HG02943 (cell line): Measurements from ENCODE around the gene GALNT3.

Experiments used
- ATAC-seq: cut with Tn5 transposase; IDR thresholded peaks from one replicate; pipeline ENCODE4 v1.9.1; 2021; ENCODE audit warnings: mild to moderate bottlenecking, low read depth, moderate library complexity; ENCODE audit not compliant: unreplicated experiment

Gene GALNT3

DNA sequence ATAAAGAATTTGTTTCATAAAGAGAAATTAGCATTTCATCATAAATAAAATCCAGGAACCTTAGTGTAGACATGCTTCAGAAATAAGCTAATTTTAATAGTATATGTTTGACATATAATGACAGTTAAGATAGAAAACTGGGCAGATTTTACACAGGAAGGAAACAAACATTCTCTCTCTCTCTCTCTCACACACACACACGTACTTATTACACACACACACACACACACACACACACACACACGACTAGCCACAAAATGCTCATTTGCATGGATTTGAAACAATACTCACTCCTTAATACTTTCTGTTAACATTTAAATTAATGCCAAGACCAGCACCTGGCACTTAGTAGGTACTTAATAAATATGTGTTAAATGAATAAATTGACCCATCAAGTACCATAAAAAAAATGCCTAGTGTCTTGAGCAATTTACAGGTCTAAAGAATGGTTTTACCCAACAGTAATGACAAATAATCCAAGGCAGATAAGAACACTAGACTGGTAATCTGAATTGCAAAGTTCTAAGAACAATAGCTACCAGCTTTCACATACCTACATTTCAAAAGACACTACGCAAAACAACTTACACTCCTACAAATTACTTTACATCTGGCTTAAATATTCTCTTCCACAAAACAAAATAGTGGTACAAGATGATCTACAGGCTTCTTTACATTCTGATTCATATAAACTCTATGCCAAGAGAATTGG, 2.9 kb upstream of the GALNT3 start:
- no peak for ATAC-seq

DNA sequence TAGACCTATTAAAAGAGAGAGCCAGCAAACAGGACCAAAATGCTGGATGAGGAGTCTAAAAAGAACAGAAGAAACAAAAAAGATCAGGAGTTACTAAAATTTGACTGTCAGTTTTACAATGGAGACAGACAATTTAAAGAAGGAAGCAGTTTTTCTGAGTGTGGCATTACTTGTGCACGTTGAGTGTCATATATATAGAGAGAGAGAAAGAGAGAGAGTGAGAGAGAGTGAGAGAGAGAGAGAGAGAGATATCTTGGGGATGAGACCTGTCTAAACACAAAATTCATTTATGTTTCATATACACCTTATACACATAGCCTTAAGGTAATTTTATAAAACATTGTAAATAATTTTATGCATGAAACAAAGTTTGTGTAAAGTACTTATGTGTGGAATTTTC, 2.1 kb upstream of the GALNT3 start:
- ATAC-seq: no peak

DNA sequence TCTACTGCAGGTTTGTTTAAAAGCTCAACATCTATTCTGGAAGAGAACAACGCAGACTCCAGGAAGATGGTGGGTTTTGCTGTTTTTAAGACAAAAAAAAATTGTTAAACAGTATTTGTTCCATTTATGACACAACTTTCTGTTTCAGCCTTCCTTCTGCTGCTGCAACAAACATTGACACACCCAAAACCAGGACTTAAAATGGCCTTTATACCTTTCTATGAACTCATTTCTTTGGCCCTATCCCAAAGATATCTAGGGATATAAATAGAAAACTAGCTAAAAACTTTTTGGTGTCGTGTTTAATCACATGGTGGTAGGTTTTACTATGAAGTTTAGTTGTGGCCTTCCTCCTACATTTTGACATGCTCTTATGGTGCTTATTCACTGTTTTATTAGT, 964 bp upstream of the GALNT3 start:
- no peak for ATAC-seq

DNA sequence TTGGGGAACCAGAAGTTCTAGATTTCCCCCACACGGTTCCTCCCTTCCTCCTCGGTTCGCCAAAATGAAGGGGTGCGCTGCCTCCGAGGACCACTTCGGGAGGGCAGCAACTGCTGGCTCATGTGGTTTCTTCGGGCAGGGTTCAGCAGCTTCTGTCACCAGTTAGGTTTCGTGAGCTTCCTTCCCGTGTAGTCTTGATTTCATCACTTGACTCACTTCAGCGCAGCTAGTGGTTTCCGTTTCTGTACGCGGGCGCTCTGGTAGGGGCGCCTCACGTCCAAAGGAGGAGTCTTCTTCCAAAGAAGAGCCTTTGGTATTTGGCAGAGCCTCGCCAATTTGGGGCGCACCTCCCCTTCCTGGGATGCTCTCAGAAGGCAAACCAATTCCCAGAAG, 485 bp upstream of the GALNT3 start:
- peak; percentile 99 for ATAC-seq

DNA sequence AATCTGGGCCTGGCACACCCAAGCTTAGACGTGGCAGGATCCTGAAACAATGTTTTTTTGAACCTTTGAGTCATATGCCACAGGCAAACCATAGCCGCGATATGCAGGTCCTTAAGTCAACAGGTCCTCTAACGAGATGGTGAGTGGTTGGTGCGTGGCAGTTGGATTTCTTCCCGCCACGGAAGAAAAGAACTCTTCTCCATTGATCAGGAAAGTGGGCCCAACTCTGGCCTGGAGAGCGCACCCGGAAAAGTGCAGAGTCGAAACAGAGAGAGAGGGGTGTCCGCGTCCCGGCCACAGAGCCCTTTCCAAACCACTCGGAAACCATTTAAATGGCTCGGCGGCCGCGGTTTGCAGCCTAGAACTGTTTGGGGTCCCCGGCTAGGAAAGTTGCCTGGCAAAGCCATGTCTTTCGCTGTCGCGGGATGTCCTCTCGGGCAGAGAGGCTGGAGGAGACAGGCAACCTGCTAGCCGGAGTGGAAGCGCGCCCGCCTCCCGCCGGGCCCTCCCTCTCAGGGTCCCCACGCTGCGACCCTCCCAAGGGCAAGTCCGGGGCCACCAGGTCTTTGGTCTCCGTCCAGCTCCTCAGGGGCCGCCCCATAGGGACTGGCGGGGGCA, 777 bp downstream of the GALNT3 start:
- peak; percentile 2 for ATAC-seq

DNA sequence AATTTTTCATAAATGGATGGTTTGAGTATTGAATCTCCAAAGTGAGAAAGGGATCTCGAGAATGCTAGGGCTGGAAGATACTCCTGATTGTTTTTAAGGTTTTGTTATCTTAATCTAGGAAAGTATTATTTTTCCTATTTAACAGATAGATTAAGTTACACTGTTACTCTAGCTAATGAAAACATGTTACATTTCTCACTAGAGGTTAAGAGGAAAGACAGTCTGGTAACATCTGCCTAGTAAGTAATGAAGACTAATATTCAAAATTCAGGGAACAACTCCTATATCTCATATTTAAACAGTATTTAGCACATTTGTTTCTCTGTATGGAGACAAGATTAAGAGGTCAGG, 2.0 kb downstream of the GALNT3 start:
- ATAC-seq: no peak

DNA sequence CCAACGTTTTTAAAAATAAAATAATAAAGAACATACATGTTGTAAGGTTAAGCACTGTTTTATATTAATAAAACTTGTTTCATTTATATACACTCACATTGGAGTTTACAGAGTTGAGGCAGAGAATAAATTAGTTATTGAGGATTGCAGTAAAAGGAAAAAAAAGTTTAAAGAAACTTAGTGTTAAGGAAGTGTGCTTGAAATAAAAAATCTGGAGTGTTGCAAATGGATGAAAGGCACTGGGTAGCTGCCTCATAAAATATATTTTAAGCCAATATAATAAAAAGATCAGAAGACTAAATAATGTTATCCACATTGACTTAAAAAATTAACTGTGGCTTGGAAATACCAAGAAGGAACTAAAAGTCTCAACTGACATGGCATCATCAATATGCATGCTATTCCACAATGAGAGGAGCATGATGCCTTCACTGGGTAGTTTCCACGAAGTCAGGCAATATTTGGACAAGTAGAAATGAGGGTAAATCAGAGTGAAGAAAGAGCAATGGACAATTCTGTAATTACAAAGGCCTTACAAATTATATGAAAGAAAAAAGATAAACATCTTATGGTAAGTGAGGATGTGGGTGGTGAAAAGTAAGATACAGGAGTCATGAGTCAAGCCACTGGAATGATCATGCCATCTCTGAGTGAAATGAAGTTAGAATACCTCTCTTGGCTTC, 2.5 kb downstream of the GALNT3 start:
- no peak for ATAC-seq

DNA sequence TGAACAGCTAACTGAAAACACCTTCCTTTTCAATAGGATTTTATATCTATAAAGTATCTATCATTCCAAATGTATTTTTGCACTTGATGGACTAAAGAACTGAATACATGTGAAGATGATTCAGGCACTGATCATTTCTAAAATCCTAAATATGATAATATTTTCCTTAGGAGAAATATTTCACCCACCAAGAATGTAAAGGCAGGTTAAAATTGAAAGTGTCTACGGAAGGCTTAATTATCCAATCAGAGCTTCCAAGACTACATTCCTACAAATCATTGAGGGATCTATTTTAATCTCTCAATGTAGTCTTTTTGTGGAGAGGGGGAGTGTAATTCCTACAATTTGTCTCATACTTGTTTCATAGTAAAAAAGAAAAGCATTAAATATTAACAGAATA, 3.6 kb downstream of the GALNT3 start:
- no peak for ATAC-seq

DNA sequence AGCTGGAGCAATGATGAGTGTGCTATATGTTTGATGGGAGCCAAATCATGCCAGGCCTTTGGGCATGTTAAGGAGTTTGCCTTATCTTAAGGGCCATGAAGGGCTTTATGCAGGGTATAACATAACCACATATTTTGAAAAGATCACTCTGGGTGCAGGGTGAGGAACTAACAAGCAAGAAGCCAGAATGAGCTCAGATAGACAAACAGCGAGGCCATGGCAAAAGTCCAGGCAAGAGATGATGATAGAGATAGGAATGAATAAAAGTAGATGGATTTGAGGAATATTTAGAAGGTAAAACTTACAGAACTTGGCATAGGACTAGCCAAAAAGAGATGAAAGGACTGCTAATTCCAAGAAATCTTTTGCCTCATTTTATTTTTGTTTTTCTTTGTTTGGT, 6.7 kb downstream of the GALNT3 start:
- ATAC-seq: no peak

DNA sequence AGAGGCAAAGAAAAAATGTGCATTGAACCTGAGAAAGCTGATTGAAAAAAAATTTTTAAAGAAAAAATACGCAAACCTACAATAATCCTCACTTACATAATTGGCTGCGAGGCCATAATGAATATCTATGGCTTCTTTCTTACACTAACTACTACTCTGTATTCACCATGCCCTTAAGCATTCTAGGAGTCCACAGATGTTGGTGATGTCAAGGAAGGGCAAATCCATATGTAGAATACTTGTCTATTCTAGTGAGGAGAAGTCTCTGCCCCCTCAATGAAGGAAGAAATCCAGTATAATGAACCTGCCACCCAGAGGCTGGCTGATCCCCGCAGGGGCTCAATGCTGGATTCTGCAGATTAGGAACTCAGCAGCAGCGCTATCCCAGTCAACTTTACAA, 14.3 kb downstream of the GALNT3 start:
- ATAC-seq: no peak

DNA sequence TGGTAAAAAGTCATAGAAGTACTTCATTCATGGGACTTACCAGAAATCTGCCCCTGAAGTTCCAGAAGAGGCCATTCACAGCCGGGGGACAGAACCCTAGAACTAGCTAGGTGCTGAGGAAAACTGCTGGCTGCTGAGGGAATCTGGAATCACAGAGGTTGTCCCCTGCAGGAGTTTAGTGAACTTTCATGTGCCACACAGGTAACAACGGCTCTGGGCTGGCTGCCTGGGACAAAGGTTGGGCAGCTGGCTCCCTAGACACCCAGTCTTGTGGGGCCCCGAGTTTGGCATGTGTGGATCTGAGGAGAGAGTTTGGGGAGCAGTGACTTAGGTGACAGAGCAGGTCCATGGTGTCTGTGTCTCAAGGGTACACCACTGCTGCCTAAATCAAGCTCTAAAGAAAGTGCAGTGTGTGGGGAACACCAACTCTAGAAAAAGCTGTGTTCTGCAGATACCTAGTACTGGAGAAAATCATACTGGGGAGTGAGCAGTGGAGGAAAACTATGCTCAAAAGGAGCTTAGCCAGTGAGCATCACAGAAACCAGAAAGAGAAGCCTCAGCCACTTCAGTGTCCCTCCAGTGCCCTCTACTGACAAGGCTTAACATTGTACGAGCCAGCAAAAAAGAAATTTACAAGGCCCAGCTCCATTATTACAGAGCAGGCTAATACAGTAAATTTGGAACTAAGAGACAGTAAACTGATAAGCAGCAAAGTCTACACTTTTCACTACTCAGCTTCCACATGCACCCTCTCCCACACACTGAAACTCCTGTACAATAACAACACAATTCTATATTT, 15.2 kb downstream of the GALNT3 start:
- no peak for ATAC-seq

DNA sequence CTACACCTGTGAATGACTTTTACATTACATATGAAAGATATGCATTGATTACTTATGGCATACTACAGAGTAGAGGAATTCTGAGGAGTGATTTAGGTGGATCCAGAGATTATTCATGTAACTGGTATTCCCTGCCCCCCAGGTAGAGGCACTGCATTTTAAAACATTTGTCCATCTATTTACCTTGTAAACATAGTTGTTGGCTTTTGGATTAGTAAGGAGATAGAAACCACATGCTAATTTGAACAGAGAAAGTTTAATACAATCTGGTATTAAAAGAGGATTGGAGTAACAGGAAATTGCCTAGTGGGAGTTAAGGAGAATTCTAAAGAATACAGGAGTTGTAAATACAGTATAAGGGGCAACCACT, 15.9 kb downstream of the GALNT3 start:
- no peak for ATAC-seq

DNA sequence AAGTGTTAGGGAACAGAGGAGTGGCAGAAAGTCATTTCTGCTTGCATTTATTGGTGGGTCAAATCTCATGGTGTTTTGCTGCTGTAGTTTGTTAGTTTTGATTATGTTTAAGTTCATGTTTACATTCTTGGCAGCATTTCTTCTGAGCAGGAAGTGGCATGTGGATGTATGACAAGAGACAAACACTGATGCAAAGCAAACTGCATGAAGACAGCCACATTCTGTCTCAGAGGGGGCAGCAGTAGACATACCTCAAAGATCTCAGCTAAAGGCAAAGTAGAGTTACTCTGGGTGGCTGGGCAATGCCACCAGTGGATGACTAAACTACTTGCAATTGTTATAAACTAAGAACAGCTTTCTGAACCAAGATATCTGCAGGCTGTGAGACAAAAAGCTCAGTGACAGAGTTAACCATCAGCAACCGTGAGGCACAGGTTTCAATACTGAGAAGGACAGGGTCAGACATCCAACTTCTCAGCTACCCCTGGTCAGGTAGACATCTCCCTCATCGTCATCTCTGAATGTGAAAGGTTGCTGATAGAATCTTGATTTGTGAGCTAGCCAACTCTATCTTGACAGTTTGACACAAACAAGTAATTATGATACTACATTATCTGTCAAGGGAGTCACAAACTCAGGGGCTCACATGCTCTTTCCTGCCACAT, 16.4 kb downstream of the GALNT3 start:
- no peak for ATAC-seq

DNA sequence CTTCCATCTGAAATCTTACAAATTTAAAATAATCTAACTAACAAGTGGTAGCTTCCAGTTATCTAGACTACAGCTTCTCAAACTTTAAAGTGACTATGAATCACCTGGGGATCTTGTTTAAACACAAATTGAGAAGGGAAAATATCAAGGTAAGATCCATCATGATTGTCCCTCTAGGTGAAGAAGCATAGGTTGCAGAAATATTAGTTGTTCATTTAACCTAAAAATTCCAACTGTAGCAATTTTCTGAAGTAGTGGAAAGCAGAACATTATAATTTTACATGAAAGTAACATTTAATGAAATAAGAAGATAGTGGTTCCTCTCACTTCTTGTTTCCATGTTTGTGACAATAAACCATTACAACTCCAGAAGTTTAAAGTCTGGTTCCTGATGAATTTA, 17.3 kb downstream of the GALNT3 start:
- ATAC-seq: no peak

DNA sequence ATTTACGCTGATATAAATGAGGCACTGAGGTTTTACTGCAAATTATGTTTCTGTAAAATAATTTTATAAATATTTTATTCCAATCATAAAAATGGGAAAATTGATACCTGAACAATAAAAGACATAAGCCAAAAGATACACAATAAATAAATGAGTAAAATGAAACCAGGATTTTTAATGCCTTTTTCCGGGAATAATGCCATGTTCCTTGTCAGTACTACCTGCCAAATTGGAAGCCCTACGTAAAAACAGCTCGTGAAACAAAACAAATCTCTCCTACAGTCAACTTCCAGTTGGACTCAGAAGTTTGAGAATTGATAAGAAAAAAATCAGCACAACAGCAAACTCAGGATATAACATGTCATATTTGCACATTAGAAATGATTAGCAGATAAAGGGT, 18.0 kb downstream of the GALNT3 start:
- no peak for ATAC-seq

DNA sequence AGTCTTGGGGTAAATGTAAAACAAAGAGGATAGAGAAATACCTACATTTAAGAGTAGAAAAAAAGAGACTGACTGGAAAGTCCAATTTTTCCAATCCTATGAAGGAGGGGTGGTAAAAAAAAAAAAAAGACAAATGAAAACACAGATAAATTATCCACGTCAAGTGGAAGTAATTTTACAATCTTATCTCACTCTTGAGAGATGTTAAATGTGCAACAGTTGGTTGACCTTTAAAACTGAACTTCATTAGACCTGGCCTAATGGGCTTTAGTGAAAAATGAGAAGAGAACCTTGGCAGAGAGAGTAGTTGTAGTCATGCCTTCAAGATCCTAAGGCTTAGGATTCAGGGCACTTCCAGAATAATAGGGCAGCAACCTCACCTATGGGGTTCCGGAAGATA, 20.4 kb downstream of the GALNT3 start:
- no peak for ATAC-seq

DNA sequence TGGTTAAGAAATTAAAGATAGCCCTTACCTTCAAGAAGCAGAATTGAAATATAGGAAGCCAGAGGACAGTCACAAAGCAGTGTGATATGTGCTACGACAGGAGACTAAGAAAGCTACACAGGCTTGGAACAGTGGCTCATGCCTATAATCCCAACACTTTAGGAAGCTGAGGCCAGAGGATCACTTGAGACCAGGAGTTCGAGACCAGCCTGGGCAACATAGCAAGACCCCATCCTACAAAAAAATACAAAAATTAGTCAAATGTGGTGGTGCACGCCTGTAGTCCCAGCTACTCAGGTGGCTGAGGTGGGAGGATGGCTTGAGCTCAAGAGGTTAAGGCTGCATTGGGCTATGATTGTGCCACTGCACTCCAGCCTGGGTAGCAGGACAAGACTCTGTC, 21.9 kb downstream of the GALNT3 start:
- ATAC-seq: no peak

DNA sequence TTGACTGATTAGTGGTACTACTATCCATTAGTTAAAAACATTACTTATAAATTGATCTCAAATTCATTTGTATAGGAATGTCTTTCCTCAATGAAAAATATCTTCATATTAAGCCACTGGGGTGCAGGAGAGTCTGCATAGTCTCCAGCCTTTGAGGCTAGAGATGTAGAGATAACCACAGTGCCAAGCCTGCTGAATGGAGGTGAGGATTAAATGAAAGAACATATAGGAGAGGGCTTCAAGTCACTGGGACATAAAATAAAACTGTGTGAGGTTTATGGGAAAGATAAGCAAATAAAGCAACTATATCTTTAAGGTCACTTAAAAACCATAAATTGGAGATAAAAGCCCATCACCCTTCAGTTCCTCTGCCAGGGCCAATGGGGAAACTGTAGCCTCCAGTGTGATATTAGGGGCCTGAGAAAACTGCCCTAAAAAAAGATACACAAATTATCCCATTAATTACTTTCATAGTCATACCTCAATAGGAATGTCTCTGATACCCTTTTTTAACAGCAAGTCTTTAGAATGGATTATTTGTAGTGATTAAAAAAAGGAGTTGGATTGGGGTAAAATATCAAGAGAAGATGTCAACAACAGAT, 27.6 kb downstream of the GALNT3 start:
- no peak for ATAC-seq

DNA sequence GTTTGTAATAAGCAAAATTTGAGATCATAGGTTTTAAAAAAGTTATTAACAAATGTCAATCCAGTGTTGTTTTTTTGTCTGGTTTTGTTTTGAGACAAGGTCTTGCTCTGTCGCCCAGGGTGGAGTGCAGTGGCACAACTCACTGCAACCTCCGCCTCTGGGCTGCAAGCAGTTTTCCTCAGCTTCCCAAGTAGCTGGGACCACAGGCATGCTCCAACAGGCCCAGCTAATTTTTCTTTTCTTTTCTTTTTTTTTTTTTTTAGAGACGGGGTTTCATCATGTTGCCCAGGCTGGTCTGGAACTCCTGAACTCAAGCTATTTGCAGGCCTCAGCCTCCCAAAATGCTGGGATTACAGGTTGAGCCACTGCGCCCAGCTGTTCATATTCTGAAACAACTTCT, 31.3 kb downstream of the GALNT3 start:
- no peak for ATAC-seq

DNA sequence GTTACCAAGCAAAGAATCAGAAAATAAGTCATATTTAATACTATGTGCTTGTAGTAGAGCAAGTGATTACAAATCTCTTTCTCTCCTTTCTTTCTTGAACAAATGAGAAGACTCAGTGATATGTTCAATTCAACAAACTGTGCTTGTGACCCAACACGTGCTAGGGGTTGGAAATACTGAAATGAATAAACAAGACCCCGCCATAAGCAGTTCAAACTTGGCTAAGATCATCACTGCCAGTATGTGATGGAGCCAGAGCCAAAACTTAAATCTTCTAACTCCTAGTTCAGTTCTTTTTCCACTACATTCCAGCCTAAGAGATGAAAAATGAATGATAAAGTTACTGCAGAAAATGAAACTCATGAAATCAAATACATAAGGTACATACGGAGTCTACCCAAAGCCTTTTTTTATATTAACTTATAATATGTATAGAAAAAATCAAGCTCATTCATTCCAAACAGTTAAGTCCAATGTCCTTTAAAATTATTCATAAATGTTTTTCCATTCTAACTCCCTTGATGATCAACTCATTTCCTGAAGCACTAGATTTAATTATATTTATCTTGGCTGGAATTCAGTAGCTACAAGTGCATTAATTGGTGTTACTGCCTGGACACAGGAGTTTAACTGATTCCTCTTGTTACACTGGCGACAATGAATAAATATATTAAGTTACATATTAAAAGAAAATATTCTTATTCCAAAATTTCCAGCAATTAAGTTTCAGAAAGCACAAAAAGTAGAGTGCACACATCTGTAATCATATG, 36.0 kb downstream of the GALNT3 start:
- ATAC-seq: no peak
